GM12864 (cell line): ENCODE measurements around the gene SMAD1.

ENCODE experiments used
- DNase-seq: peaks from one replicate; pipeline ENCODE4 v3.0.0-alpha.2; 2011; ENCODE audit warnings: low read depth
- H3K4me3 ChIP-seq: 2 replicates; pipeline ENCODE4 v1.5.1; 2011; ENCODE audit warnings: mild to moderate bottlenecking, low read depth, low read length, control low read depth
- CTCF ChIP-seq: IDR thresholded peaks from 2 replicates; pipeline ENCODE4 v1.5.1; 2011; ENCODE audit warnings: low read depth, mild to moderate bottlenecking, moderate library complexity, low read length, control low read depth, inconsistent platforms; ENCODE audit errors: missing control alignments

SMAD1 gene

GRCh38 chr4:145487631-145488030 lies 6.0 kb downstream of the SMAD1 start:
- DNase-seq, result peak; percentile 83
- H3K4me3 ChIP-seq, result peak overlapping the region; percentile 32; the same call in 1 of the 2 replicates
- no peak for TF ChIP-seq CTCF

- H3K4me3 ChIP-seq, result no peak overlapping the region; the same call in 1 of the 2 replicates
- no peak for TF ChIP-seq CTCF
These were observed 6.7 kb downstream of the SMAD1 start for GRCh38 chr4:145488310-145488709.

GRCh38 chr4:145489556-145489955 lies 7.9 kb downstream of the SMAD1 start:
- no peak for TF ChIP-seq CTCF
- no peak overlapping the region for H3K4me3 ChIP-seq
- DNase-seq, result no peak

More at GRCh38 chr4:145488310-145488709, 6.7 kb downstream of the SMAD1 start:
- no peak for DNase-seq

GRCh38 chr4:145490361-145490760 lies 8.7 kb downstream of the SMAD1 start:
- no peak overlapping the region for H3K4me3 ChIP-seq
- no peak for DNase-seq
- no peak for TF ChIP-seq CTCF

GRCh38 chr4:145490796-145491195 lies 9.1 kb downstream of the SMAD1 start:
- no peak overlapping the region for H3K4me3 ChIP-seq
- DNase-seq, result no peak
- TF ChIP-seq CTCF, result no peak

GRCh38 chr4:145492376-145492775 lies 10.7 kb downstream of the SMAD1 start:
- no peak for TF ChIP-seq CTCF
- no peak for DNase-seq
- no peak overlapping the region for H3K4me3 ChIP-seq

- no peak overlapping the region for H3K4me3 ChIP-seq
- no peak for DNase-seq
- TF ChIP-seq CTCF, result no peak
These were observed 11.5 kb downstream of the SMAD1 start for GRCh38 chr4:145493166-145493565.
